GM12801 (cell line): Measurements from ENCODE around the gene VAT1L.

ENCODE experiments used
- TF ChIP-seq, protein P1 (sequence below): IDR thresholded peaks from one replicate; pipeline ENCODE4 v1.5.1; 2011; ENCODE audit warnings: control low read depth; ENCODE audit not compliant: insufficient read length; ENCODE audit errors: extremely low read depth

The VAT1L gene

DNA sequence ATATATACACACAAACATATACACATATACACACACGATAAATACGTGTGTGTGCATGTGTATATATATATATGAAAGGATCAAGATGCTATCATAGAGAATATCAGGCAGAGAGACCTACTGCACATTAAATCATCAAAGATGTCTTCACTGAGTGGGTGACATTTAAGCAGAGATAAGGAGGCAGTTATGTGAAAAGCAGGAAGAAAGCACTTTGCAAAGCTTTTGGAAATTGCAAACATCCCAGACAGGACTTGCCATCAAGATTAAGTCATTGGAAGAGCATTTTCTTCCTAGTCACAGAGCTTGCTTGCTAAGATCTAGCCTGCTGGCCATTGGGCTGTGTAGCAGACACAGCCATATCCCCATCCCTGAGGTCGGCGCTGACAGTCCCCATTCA lies 56.4 kb downstream of the VAT1L start:
- TF ChIP-seq, protein P1, sequence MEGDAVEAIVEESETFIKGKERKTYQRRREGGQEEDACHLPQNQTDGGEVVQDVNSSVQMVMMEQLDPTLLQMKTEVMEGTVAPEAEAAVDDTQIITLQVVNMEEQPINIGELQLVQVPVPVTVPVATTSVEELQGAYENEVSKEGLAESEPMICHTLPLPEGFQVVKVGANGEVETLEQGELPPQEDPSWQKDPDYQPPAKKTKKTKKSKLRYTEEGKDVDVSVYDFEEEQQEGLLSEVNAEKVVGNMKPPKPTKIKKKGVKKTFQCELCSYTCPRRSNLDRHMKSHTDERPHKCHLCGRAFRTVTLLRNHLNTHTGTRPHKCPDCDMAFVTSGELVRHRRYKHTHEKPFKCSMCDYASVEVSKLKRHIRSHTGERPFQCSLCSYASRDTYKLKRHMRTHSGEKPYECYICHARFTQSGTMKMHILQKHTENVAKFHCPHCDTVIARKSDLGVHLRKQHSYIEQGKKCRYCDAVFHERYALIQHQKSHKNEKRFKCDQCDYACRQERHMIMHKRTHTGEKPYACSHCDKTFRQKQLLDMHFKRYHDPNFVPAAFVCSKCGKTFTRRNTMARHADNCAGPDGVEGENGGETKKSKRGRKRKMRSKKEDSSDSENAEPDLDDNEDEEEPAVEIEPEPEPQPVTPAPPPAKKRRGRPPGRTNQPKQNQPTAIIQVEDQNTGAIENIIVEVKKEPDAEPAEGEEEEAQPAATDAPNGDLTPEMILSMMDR = no peak

DNA sequence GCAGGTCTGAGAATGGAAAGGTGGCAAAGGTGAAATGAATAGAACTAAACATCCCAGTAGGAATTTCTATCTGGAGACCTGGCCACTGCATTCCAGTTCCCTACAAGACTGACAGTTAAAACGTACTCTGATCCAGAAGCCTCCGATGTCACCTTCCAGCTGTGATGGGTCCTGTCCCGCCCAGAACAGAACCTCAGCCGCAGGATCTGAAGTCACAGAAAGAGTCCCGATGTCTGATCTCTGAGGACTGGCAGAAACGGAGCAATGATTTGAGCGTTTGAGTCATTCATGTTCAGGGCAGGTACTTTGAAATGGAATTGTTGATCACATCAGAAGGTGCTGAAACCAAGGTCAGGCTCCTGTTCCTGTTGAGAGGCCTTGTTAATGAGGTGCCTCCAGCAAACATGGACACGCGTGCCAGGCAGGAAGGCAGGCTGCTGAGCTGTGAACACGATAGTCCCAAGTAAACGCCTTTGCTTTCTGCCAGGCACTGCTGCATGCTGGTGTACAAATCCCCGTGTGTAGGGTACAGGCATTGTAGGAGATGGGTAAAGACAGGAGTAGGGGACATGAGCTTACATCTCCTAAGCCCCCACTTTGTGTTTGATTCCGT lies 61.4 kb downstream of the VAT1L start:
- TF ChIP-seq, protein P1 = no peak

DNA sequence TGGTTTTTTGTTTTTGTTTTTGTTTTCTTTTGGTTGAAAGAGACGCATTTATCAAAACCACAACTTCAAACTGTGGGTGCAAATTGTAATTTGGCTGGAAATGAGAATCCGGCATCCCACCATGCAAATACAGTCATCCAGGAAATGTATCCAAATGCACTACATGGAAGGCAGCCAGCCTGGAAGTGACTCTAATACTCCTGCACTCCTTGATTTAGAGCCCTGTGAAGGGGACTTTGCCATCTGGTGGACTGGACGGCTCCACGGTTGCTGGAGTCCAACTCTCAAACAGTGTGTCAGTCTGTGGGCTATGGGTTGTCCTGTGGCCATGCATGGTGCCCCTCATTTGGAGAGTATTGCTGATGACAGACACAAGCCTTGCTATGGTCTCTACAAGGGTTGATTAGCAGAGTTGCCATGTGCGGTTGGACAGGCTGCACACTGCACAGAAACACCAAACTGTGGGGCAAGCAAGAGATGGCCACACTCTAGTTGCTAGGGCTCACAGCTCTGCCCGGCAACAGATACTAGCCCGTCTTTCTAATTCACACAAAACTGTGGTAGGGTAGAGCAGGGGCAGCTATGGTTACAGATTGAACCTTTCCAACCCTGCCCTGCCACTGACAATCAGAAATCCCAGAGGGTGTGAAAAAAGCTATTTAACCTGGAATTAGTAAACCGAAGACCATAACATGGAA lies 62.4 kb downstream of the VAT1L start:
- TF ChIP-seq, protein P1 = no peak

DNA sequence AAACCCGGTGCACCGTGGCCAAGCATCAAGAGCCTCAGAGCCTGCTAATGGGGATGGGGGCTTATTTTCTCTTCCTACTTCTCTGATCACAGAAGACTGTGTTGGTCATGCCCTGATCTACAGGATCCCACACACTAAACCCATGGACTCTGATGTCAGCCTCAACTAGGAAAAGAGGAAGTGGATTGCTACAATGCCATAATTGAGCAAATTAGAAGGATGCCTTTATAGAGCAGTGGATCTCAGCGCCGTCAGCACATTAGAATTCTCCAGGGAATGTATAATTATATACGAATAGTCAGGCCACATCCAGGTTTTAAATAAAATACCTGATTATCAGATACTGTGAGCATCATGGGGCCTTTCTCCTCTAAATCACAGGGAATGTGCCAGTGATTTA lies 64.8 kb downstream of the VAT1L start:
- TF ChIP-seq, protein P1 = no peak

DNA sequence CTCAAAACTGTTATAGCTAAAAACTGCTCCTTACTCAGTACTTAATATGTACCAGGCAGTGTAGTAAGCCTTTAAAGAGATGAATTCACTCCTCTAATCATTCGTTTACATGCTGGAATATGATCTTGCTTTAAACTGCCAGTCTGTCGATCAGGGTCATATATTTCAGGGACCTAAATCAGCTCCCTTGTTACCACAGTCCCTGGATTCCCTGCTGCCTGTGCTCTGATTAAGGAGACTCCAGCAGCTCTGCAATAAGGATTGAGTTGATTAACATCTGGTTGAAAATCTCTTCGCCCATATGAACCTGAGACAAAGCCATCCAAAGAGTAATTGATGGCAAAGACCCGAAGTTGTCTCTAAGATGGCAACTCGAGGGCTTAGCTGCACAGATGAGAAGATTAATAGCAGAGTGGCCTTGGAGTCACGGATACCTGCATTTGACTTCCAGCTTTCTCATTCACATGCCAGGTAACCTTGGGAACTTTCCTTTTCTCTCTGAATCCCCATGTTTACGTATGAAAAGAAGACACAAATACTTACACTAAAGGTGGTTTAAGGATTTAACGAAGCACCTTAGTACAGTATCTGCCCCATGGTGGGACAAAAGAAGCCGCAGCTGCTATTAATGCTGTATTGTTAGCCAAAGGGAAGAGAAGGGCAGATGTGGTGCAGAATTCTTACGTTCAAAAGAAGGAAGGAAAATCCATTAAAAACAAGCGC lies 68.2 kb downstream of the VAT1L start:
- TF ChIP-seq, protein P1 = no peak

DNA sequence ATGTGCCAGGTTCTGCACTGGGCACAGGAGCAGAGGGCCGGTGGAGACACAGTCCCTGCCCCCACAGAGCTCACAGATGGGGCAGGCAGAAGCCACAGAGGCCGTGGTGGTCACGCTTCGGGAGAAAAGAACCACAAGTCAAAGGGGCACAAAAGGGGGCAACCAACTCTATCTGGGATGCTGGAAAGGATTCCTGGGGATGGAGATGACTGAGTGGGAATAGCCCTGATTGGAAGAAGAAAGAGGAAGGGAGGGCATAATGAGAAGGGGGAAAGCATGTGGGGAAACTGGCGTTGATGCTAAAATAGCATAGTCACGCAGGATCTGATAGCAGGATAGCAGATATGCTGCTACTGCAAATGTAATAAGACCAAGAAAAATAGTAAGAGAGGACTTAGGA lies 69.7 kb downstream of the VAT1L start:
- TF ChIP-seq, protein P1 = no peak

DNA sequence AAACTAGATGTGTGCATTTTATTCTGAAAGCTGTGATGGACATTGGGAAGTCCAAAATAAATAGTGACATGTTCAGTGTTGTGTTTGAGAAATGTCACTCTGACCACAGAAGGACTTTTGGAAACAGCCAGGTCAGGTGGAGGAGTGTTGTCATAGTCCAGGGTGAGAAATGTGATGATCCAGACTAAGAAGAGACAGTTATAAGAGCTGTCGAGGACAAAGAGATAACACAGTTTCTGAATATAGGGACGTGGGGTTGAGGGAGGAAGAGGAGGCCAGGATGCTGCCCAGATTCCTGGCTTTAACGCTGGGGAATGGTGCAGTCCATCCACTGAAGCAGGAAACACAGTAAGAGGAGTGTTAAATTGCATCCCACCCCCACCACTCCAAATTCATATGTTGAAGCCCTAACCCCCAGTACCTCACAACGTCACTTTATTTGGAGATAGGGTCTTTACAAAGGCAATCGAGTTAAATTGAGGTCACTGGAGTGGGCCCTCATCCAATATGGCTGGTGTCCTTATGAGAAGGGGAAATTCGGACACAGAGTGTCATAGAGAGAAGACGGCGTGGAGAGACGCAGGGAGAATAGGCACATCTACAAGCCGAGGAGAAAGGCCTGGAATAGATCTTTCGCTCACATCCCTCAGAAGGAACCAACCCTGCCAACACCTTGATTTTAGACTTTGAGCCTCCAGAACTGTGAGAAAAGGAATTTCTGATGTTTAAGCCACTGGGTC lies 71.3 kb downstream of the VAT1L start:
- TF ChIP-seq, protein P1 = no peak
